ENCODE measurements around the gene FAM9C. TPM values are rescaled to one million over a fixed set of nuclear protein-coding genes. Genes with fewer than 3 reads are reported as not detected.

FAM9C gene
- total RNA-seq: not detected in 2 replicates

GRCh38 chrX:13044441-13044840 lies at the start of gene FAM9C:
TSS of gene FAM9C (minus strand) at chrX:13044620. CDS start at chrX:13043789, 831 bp downstream.

Other genes with a start within 250 kb of the FAM9C start
- not detected in 2 replicates for gene TLR7, start 177.5 kb downstream of the FAM9C start, total RNA-seq
- not detected in 2 replicates for gene TLR8, start 138.0 kb downstream of the FAM9C start, total RNA-seq
- gene TMSB4X, start 69.5 kb downstream of the FAM9C start, total RNA-seq: 4,122 and 6,051 TPM in 2 replicates

All from smooth muscle cell of the umbilical artery (primary cell).